Keratinocyte (primary cell): ENCODE measurements around the gene EXOC4. TPM values are rescaled to one million over a fixed set of nuclear protein-coding genes. Genes with fewer than 3 reads are reported as not detected.

Source experiments
- DNase-seq: peaks from one replicate; pipeline ENCODE4 v3.0.0-alpha.2; 2011; ENCODE audit warnings: low read depth, missing footprints, low spot score
- FAIRE-seq: peaks from 2 replicates; lab custom pipeline; 2011; peaks lifted over from hg19 to GRCh38; lab: Jason Lieb, UNC
- H2AFZ ChIP-seq: 2 replicates; pipeline ENCODE4 v1.6.0; 2012; ENCODE audit warnings: low read length, control low read depth, inconsistent platforms; ENCODE audit not compliant: control insufficient read depth
- H3K27ac ChIP-seq: 2 replicates; pipeline ENCODE4 v1.5.1; 2011; ENCODE audit warnings: low read length; ENCODE audit not compliant: control insufficient read depth, insufficient read depth
- H3K27me3 ChIP-seq: 3 replicates; pipeline ENCODE4 v1.6.0; 2011; ENCODE audit warnings: low read length; ENCODE audit not compliant: control insufficient read depth, insufficient read depth; ENCODE audit errors: extremely low read depth
- H3K36me3 ChIP-seq, 2 experiments: 2 replicates in 1 of 2; 3 replicates in 1 of 2; pipeline ENCODE4 v1.5.1; 2011; ENCODE audit warnings: low read length in 2 of 2, mild to moderate bottlenecking in 1 of 2; ENCODE audit not compliant: control insufficient read depth in 2 of 2, insufficient read depth in 2 of 2; ENCODE audit errors: extremely low read depth in 1 of 2
- H3K4me1 ChIP-seq: 3 replicates; pipeline ENCODE4 v1.5.1; 2011; ENCODE audit warnings: low read length; ENCODE audit not compliant: control insufficient read depth, insufficient read depth; ENCODE audit errors: extremely low read depth
- H3K4me2 ChIP-seq: 3 replicates; pipeline ENCODE4 v1.6.0; 2011; ENCODE audit warnings: low read depth, low read length; ENCODE audit not compliant: control insufficient read depth, insufficient read depth; ENCODE audit errors: extremely low read depth
- H3K4me3 ChIP-seq, 3 experiments: fragments of 200-600 bp in 1 of 3; sonication (generic) in 1 of 3; 2 replicates in 2 of 3; 3 replicates in 1 of 3; pipeline ENCODE4 v1.5.1; 2011 to 2016; ENCODE audit warnings: low read length in 3 of 3, mild to moderate bottlenecking in 3 of 3, control low read depth in 2 of 3, inconsistent platforms in 1 of 3, low read depth in 1 of 3, mixed read lengths in 1 of 3, mixed run types in 1 of 3, moderate library complexity in 1 of 3; ENCODE audit not compliant: control insufficient read depth in 2 of 3, insufficient read depth in 2 of 3; ENCODE audit errors: extremely low read depth in 1 of 3
- H3K79me2 ChIP-seq: 2 replicates; pipeline ENCODE4 v1.6.0; 2012; ENCODE audit warnings: low read length; ENCODE audit not compliant: control insufficient read depth, insufficient read depth
- H3K9ac ChIP-seq: 3 replicates; pipeline ENCODE4 v1.6.0; 2011; ENCODE audit warnings: low read length; ENCODE audit not compliant: control insufficient read depth, insufficient read depth; ENCODE audit errors: extremely low read depth
- H3K9me1 ChIP-seq: 3 replicates; pipeline ENCODE4 v1.6.0; 2011; ENCODE audit warnings: low read length; ENCODE audit not compliant: control insufficient read depth, insufficient read depth; ENCODE audit errors: extremely low read depth
- H3K9me3 ChIP-seq: 2 replicates; pipeline ENCODE4 v1.5.1; 2012; ENCODE audit warnings: low read depth, low read length; ENCODE audit not compliant: control insufficient read depth
- H4K20me1 ChIP-seq: 3 replicates; pipeline ENCODE4 v1.6.0; 2011; ENCODE audit warnings: low read length; ENCODE audit not compliant: control insufficient read depth, insufficient read depth; ENCODE audit errors: extremely low read depth
- CTCF ChIP-seq, 3 experiments: IDR thresholded peaks in 1 of 3; conservative IDR thresholded peaks in 1 of 3; optimal IDR thresholded peaks in 1 of 3; 2 replicates in 2 of 3; 3 replicates in 1 of 3; pipeline versions ENCODE3 to v1.5.1; 2011; ENCODE audit warnings: low read length in 3 of 3, mild to moderate bottlenecking in 3 of 3, moderate library complexity in 2 of 3, control low read depth in 1 of 3, inconsistent platforms in 1 of 3; ENCODE audit not compliant: insufficient read depth in 2 of 3; ENCODE audit errors: extremely low read depth in 1 of 3
- EZH2 ChIP-seq: IDR thresholded peaks from one replicate; pipeline ENCODE4 v1.6.1; 2012; ENCODE audit warnings: inconsistent platforms, mild to moderate bottlenecking, low read length, moderate library complexity
- dilution Hi-C: fragments of 300-500 bp; cut with MboI; formaldehyde crosslinking; loops from one replicate; pipeline ENCODE4 v1.7.0; 2020; ENCODE audit warnings: low sequenced_read_pairs; ENCODE audit not compliant: extremely low pct_ligation_motif_present
- polyA plus RNA-seq, 5 experiments: library from polyadenylated mRNA; depleted of rRNA in 3 of 5; stranded (reverse) in 3 of 5; stranded (forward) in 1 of 5; unstranded in 1 of 5; fragments of >200 nt; gene quantifications; 1 replicate in 1 of 5; 2 replicates in 3 of 5; 3 replicates in 1 of 5; pipeline versions ENCODE4 v1.2.1 to v1.2.3, GENCODE V29; 2011 to 2012; ENCODE audit warnings: missing spikeins in 2 of 5, low read depth in 1 of 5, low replicate concordance in 1 of 5

EXOC4 gene
- polyA plus RNA-seq, 1 donor (not counting 4 experiments of a cell fraction or from before 2014, with no cell fraction given) = 52.6 TPM

DNA sequence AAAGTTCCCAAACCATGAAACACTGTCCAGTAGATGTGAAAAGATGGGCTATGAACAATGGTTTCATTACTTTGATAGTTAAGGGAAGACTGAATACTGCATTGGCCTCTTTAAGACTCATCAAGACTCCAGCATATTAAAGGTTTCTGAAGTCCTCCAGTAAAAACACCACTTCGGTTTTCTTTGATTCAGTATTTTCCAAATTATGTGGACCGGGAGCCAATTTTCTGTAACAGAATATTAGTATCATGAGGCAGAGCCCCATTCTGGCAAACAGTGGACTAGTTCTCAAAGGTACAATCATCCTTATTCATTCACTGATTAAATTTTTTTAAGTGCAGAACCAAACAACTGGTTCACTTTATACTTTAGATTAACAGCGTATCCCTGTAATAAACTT, 633.2 kb downstream of the EXOC4 start:
- dilution Hi-C loops = no loop called here
- FAIRE-seq = no peak
- H3K9me3 ChIP-seq = no peaks in the 10 kb centered on the region
- no peaks in the 10 kb centered on the region for H4K20me1 ChIP-seq
- DNase-seq = no peak
- TF ChIP-seq CTCF (optimal IDR thresholded peaks at IDR 0.05 in 1 of 3, IDR thresholded peaks at IDR 0.05 in 1 of 3, conservative IDR thresholded peaks at IDR 0.05 in 1 of 3; ENCODE audit: extremely low read depth in 1 of 3, insufficient read depth in 2 of 3, low read length in 3 of 3) (no peak), EZH2 (no peak)
- H3K4me3 ChIP-seq = no peak overlapping the region
- no peak overlapping the region for H3K9ac ChIP-seq
- H3K79me2 ChIP-seq = no peaks in the 10 kb centered on the region
- no peaks in the 10 kb centered on the region for H3K4me1 ChIP-seq
- no peaks in the 10 kb centered on the region for H3K27me3 ChIP-seq
- no peaks in the 10 kb centered on the region for H3K36me3 ChIP-seq
- H2AFZ ChIP-seq = no peak overlapping the region
- no peak overlapping the region for H3K27ac ChIP-seq
- H3K9me1 ChIP-seq = no peaks in the 10 kb centered on the region
- H3K4me2 ChIP-seq = no peak overlapping the region

GRCh38 chr7:133886797-133887196, 633.9 kb downstream of the EXOC4 start:
- H4K20me1 ChIP-seq = no peaks in the 10 kb centered on the region
- TF ChIP-seq EZH2 (no peak), CTCF (optimal IDR thresholded peaks at IDR 0.05 in 1 of 3, IDR thresholded peaks at IDR 0.05 in 1 of 3, conservative IDR thresholded peaks at IDR 0.05 in 1 of 3; ENCODE audit: extremely low read depth in 1 of 3, insufficient read depth in 2 of 3, low read length in 3 of 3) (no peak)

More at GRCh38 chr7:133886797-133887196, 633.9 kb downstream of the EXOC4 start:
- H3K27ac ChIP-seq = no peak overlapping the region
- H3K9me1 ChIP-seq = no peaks in the 10 kb centered on the region
- H3K4me2 ChIP-seq = no peak overlapping the region
- H3K9ac ChIP-seq = no peak overlapping the region
- DNase-seq (no peak), FAIRE-seq (no peak)
- H3K9me3 ChIP-seq = no peaks in the 10 kb centered on the region
- dilution Hi-C loops = no loop called here
- no peaks in the 10 kb centered on the region for H3K79me2 ChIP-seq
- no peak overlapping the region for H2AFZ ChIP-seq
- no peaks in the 10 kb centered on the region for H3K36me3 ChIP-seq
- no peak overlapping the region for H3K4me3 ChIP-seq
- H3K4me1 ChIP-seq = no peaks in the 10 kb centered on the region
- no peaks in the 10 kb centered on the region for H3K27me3 ChIP-seq
